GM19467 (cell line): ENCODE measurements around the gene MYH7.

Experiments
- ATAC-seq: cut with Tn5 transposase; IDR thresholded peaks from one replicate; pipeline ENCODE4 v1.9.1; 2021; ENCODE audit warnings: mild to moderate bottlenecking, moderate library complexity; ENCODE audit not compliant: unreplicated experiment

The MYH7 gene

GRCh38 chr14:23449314-23449713 is 13.9 kb upstream of the MYH7 start:
- no peak for ATAC-seq

GRCh38 chr14:23447361-23448350 is 12.2 kb upstream of the MYH7 start:
- ATAC-seq, result no peak

- ATAC-seq, result no peak
These were observed 10.9 kb upstream of the MYH7 start for GRCh38 chr14:23446291-23446851.

GRCh38 chr14:23445773-23446172 is 10.3 kb upstream of the MYH7 start:
- ATAC-seq, result no peak

- ATAC-seq, result no peak
These were observed 8.9 kb upstream of the MYH7 start for GRCh38 chr14:23444314-23444713.

- no peak for ATAC-seq
These were observed 8.4 kb upstream of the MYH7 start for GRCh38 chr14:23443881-23444280.

- ATAC-seq, result no peak
These were observed 8.0 kb upstream of the MYH7 start for GRCh38 chr14:23443411-23443812.

- ATAC-seq, result no peak
These were observed 7.4 kb upstream of the MYH7 start for GRCh38 chr14:23442721-23443356.

GRCh38 chr14:23441076-23441475 is 5.6 kb upstream of the MYH7 start:
- ATAC-seq, result no peak

- no peak for ATAC-seq
These were observed 3.8 kb upstream of the MYH7 start for GRCh38 chr14:23439107-23439835.

- ATAC-seq, result no peak
These were observed 2.9 kb upstream of the MYH7 start for GRCh38 chr14:23438101-23438971.

GRCh38 chr14:23437133-23438100 is 2.0 kb upstream of the MYH7 start:
- no peak for ATAC-seq

- no peak for ATAC-seq
These were observed 1.1 kb upstream of the MYH7 start for GRCh38 chr14:23436327-23437132.

GRCh38 chr14:23434488-23435222 is 805 bp downstream of the MYH7 start:
- no peak for ATAC-seq

- ATAC-seq, result no peak
These were observed 2.0 kb downstream of the MYH7 start for GRCh38 chr14:23433457-23433856.

- no peak for ATAC-seq
These were observed 2.5 kb downstream of the MYH7 start for GRCh38 chr14:23432946-23433345.

- ATAC-seq, result no peak
These were observed 3.1 kb downstream of the MYH7 start for GRCh38 chr14:23432102-23432925.
